GM10847 (cell line): ENCODE data around the gene IFNA5.

Source experiments
- POLR2A ChIP-seq: IDR thresholded peaks from 2 replicates; pipeline ENCODE4 v1.6.1; 2011; ENCODE audit not compliant: insufficient read length; ENCODE audit errors: extremely low read depth

The IFNA5 gene

DNA sequence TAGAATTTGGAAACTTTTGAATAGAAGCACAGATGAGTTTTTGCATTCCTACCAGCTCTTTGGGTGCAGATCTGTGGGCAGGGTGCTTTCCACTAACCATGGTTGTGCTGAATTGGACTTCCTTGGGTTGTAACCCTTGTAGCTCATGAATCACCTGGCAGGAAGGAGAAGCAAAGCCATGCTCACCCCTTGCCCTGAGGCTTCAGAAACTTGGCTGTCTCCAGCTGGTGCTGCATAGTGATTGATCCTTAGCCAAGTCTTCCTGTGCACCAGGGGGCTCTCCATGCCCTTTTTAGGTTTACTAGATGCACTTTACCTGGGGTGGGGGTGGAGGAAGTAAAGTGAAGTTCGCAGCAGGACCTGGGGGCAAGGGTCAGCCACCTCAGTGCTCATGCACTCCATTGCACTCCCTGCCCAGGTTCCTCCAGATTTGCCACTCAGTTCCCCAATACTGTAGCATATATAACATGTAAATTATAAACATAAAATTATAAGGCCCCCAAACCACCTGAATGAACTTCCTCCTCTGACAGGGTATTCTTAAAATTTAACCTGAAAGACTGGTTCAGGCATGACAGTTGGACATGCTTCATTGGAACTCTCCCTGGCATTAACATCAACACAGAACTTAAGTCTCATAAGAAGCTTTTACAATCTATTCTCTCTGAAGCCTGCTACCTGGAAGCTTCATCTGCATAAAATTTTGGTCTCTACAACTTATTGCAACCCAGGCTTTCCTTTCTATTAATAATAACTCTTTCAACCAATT is 39.5 kb downstream of the IFNA5 start:
- no peak for TF ChIP-seq POLR2A

DNA sequence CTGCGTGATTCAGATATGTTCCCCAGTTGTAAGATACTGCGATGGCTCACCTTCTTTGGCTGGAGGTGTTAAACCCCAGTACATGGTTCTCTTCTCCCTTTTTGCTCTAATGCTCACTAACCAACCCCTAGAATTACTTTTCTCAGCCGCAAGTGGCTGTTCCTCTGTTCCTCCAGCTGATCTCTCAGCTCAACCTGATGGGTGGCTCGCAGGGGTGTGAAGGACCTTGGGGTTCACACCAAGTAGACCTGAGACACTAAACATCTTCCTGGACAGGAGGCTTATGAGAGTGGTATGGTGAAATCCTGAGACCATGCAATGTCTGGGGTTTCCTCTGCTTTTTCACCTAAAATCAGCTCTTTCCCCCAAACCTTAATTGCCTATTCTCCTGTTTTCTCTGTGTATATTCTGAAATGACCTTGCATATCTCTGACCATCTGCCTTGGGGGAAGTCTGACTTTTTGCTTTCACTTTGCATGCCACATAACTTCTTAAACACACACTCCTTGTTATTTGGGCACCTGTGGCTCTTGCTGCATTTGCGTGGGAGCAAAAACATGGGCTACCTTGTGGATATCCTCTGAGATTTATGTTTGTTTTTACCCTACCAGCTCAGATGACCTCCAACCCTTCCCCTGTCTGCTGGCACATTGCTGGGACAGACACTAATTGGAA is 49.4 kb downstream of the IFNA5 start:
- no peak for TF ChIP-seq POLR2A
